ENCODE data around the gene YAP1. TPM values are rescaled to one million over a fixed set of nuclear protein-coding genes. Genes with fewer than 3 reads are reported as not detected.

The YAP1 gene
- total RNA-seq, 2 donors from 2014 or later, result 355 to 434 TPM

DNA sequence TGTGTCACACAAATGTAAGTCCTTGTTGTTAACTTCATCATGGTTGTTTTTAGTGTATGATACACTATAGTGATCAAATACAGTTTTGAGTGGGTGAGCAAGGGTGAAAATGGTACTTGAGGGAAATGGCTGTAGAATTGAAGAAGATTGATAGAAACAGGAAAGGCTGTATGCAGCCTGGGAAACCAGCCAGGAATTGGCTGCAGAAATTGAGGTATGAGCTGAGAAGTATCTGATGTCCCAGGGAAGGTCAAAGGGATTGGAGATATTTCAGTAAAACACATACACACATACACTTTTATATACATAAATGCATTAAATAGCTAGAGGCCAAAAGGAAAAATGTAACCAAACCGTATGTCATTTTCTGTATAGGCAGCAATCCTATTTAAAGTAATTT, 13.1 kb upstream of the YAP1 start:
- Histone ChIP-seq H3K9me3 (no peaks in the 10 kb centered on the region), H3K4me3 (no peak overlapping the region), H3K27me3 (replicated peaks; ENCODE audit: insufficient read depth) (no peaks in the 10 kb centered on the region), H3K4me1 (ENCODE audit: control insufficient read depth in 1 of 2, low read depth in 2 of 2) (no peaks in the 10 kb centered on the region), H3K36me3 (no peaks in the 10 kb centered on the region), H3K27ac (no peak overlapping the region)
- no peak for ATAC-seq (ENCODE audit: insufficient number of reproducible peaks, low FRiP score, low read depth)
- TF ChIP-seq, protein P1, sequence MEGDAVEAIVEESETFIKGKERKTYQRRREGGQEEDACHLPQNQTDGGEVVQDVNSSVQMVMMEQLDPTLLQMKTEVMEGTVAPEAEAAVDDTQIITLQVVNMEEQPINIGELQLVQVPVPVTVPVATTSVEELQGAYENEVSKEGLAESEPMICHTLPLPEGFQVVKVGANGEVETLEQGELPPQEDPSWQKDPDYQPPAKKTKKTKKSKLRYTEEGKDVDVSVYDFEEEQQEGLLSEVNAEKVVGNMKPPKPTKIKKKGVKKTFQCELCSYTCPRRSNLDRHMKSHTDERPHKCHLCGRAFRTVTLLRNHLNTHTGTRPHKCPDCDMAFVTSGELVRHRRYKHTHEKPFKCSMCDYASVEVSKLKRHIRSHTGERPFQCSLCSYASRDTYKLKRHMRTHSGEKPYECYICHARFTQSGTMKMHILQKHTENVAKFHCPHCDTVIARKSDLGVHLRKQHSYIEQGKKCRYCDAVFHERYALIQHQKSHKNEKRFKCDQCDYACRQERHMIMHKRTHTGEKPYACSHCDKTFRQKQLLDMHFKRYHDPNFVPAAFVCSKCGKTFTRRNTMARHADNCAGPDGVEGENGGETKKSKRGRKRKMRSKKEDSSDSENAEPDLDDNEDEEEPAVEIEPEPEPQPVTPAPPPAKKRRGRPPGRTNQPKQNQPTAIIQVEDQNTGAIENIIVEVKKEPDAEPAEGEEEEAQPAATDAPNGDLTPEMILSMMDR (IDR thresholded peaks at IDR 0.05), result no peak
- DNase-seq (ENCODE audit: low spot score), result no peak

DNA sequence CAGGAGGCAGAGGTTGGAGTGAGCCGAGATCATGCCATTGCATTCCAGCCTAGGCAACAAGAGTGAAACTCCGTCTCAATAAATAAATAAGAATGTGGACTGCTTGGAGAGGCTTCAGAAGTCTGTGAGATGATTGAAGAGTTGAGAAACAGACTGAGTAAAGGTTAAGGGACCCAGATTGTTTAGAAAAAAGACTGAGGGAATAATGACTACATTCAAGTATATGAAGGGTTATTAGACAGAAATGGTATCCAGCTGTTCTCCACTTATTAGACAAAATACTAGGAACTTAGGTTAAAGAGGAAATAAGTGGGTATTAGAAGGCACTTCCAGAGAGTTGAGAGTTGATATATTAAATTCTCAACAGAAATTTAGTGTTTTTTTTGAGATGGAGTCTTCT, 10.5 kb upstream of the YAP1 start:
- Histone ChIP-seq H3K4me3 (no peak overlapping the region), H3K27ac (no peak overlapping the region), H3K27me3 (replicated peaks; ENCODE audit: insufficient read depth) (no peaks in the 10 kb centered on the region), H3K36me3 (no peaks in the 10 kb centered on the region), H3K9me3 (no peaks in the 10 kb centered on the region), H3K4me1 (ENCODE audit: control insufficient read depth in 1 of 2, low read depth in 2 of 2) (no peaks in the 10 kb centered on the region)
- TF ChIP-seq, protein P1 (IDR thresholded peaks at IDR 0.05), result no peak
- DNase-seq (ENCODE audit: low spot score) (no peak), ATAC-seq (ENCODE audit: insufficient number of reproducible peaks, low FRiP score, low read depth) (no peak)

DNA sequence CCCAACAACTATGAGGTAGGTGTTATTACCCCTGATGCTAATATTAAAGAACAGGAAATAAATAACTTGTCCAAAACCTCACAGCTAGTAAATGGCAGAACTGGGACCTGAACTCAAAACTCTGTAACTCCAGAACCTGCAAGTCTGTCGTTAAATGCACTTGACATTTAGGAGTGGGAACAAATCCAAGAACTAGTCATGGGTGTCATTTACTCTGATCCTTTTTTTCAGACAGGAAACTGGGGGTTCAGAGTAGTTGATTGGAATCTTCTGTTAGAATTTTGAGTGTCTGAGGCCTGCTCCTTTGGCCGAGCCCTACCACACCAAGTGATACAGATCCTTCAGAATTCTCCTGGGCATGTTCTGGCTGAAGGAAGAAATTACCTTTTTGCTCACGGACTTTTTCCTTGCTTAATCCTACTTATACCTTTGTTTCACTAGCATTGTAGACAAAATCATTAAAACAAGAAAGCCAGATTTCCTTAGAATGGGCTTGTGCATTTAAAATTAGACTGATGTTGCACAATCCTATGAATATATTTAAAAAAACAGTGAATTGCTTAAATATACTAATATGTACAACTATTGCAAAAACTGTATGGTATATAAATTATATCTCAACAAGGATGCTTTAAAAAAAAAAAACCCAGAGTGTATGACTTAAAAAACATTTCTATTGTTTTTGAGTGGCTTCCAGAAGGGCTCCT, 1.4 kb upstream of the YAP1 start:
- DNase-seq (ENCODE audit: low spot score) (no peak), ATAC-seq (ENCODE audit: insufficient number of reproducible peaks, low FRiP score, low read depth) (no peak)
- Histone ChIP-seq H3K27ac (peak overlapping the region; percentile 99 to 100), H3K4me3 (peak overlapping the region; percentile 85), H3K36me3 (no peaks in the 10 kb centered on the region), H3K27me3 (replicated peaks; ENCODE audit: insufficient read depth) (no peaks in the 10 kb centered on the region), H3K4me1 (ENCODE audit: control insufficient read depth in 1 of 2, low read depth in 2 of 2) (peaks cover 7 to 15% of the 10 kb centered on the region in 2 donors), H3K9me3 (no peaks in the 10 kb centered on the region)
- TF ChIP-seq, protein P1 (IDR thresholded peaks at IDR 0.05), result no peak

DNA sequence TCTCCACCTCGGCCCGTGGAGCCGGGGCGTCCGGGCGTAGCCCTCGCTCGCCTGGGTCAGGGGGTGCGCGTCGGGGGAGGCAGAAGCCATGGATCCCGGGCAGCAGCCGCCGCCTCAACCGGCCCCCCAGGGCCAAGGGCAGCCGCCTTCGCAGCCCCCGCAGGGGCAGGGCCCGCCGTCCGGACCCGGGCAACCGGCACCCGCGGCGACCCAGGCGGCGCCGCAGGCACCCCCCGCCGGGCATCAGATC, 439 bp downstream of the YAP1 start:
- H3K27me3 ChIP-seq (replicated peaks; ENCODE audit: insufficient read depth), result no peaks in the 10 kb centered on the region
- peak overlapping the region; percentile 85 for H3K4me3 ChIP-seq
- no peaks in the 10 kb centered on the region for H3K9me3 ChIP-seq
- peak overlapping the region; percentile 99 to 100 for H3K27ac ChIP-seq
- DNase-seq (ENCODE audit: low spot score), result no peak
- H3K36me3 ChIP-seq, result no peaks in the 10 kb centered on the region
- TF ChIP-seq, protein P1 (IDR thresholded peaks at IDR 0.05), result no peak
- H3K4me1 ChIP-seq (ENCODE audit: control insufficient read depth in 1 of 2, low read depth in 2 of 2), result peaks cover 18 to 33% of the 10 kb centered on the region in 2 donors
- ATAC-seq (ENCODE audit: insufficient number of reproducible peaks, low FRiP score, low read depth), result no peak

GRCh38 chr11:102111011-102111786, 952 bp downstream of the YAP1 start:
- TF ChIP-seq, protein P1 (IDR thresholded peaks at IDR 0.05), result no peak
- H3K27me3 ChIP-seq (replicated peaks; ENCODE audit: insufficient read depth), result no peaks in the 10 kb centered on the region
- ATAC-seq (ENCODE audit: insufficient number of reproducible peaks, low FRiP score, low read depth), result peak; percentile 29
- H3K9me3 ChIP-seq, result no peaks in the 10 kb centered on the region
- H3K4me1 ChIP-seq (ENCODE audit: control insufficient read depth in 1 of 2, low read depth in 2 of 2), result peaks cover 19 to 38% of the 10 kb centered on the region in 2 donors
- DNase-seq (ENCODE audit: low spot score), result peak; percentile 30
- H3K27ac ChIP-seq, result peak overlapping the region; percentile 99 to 100
- H3K4me3 ChIP-seq, result peak overlapping the region; percentile 85
- H3K36me3 ChIP-seq, result no peaks in the 10 kb centered on the region
